ENCODE measurements around the gene CDC42SE2.

CDC42SE2 gene

GRCh38 chr5:131381021-131381420 is 117.2 kb downstream of the CDC42SE2 start:
- H3K4me3 ChIP-seq (replicated peaks; ENCODE audit: insufficient read depth, low read length), result no peak overlapping the region
- no peak for DNase-seq (ENCODE audit: low read depth in 1 of 2, low spot score in 1 of 2)
- H3K27ac ChIP-seq (replicated peaks), result peak overlapping the region; percentile 66
- no peaks in the 10 kb centered on the region for H3K27me3 ChIP-seq (ENCODE audit: insufficient read depth, poor library complexity, severe bottlenecking)
- TF ChIP-seq REST (IDR thresholded peaks at IDR 0.05; ENCODE audit: insufficient replicate concordance, low read depth) (no peak), GABPA (IDR thresholded peaks at IDR 0.05; ENCODE audit: low read depth) (no peak), POLR2AphosphoS5 (IDR thresholded peaks at IDR 0.05; ENCODE audit: low read depth) (no peak), SPI1 (IDR thresholded peaks at IDR 0.05; ENCODE audit: borderline replicate concordance, low read depth) (no peak), CTCF (IDR thresholded peaks at IDR 0.05; ENCODE audit: insufficient read depth, low read length) (no peak)

GRCh38 chr5:131381777-131382176 is 117.9 kb downstream of the CDC42SE2 start:
- no peaks in the 10 kb centered on the region for H3K27me3 ChIP-seq (ENCODE audit: insufficient read depth, poor library complexity, severe bottlenecking)
- DNase-seq (ENCODE audit: low read depth in 1 of 2, low spot score in 1 of 2), result no peak
- no peak for TF ChIP-seq SPI1 (IDR thresholded peaks at IDR 0.05; ENCODE audit: borderline replicate concordance, low read depth)
- TF ChIP-seq REST (IDR thresholded peaks at IDR 0.05; ENCODE audit: insufficient replicate concordance, low read depth), result no peak
- no peak for TF ChIP-seq GABPA (IDR thresholded peaks at IDR 0.05; ENCODE audit: low read depth)
- no peak for TF ChIP-seq CTCF (IDR thresholded peaks at IDR 0.05; ENCODE audit: insufficient read depth, low read length)
- TF ChIP-seq POLR2AphosphoS5 (IDR thresholded peaks at IDR 0.05; ENCODE audit: low read depth), result no peak
- H3K27ac ChIP-seq (replicated peaks), result no peak overlapping the region; the same call in 1 of the 2 replicates
- H3K4me3 ChIP-seq (replicated peaks; ENCODE audit: insufficient read depth, low read length), result no peak overlapping the region

- peak; percentile 7 to 61 for DNase-seq (ENCODE audit: low read depth in 1 of 2, low spot score in 1 of 2)
- TF ChIP-seq CTCF (IDR thresholded peaks at IDR 0.05; ENCODE audit: insufficient read depth, low read length) (peak; percentile 36), POLR2AphosphoS5 (IDR thresholded peaks at IDR 0.05; ENCODE audit: low read depth) (no peak), GABPA (IDR thresholded peaks at IDR 0.05; ENCODE audit: low read depth) (no peak), SPI1 (IDR thresholded peaks at IDR 0.05; ENCODE audit: borderline replicate concordance, low read depth) (no peak), REST (IDR thresholded peaks at IDR 0.05; ENCODE audit: insufficient replicate concordance, low read depth) (no peak)
- H3K4me3 ChIP-seq (replicated peaks; ENCODE audit: insufficient read depth, low read length), result no peak overlapping the region
- H3K27me3 ChIP-seq (ENCODE audit: insufficient read depth, poor library complexity, severe bottlenecking), result no peaks in the 10 kb centered on the region
- no peak overlapping the region for H3K27ac ChIP-seq (replicated peaks)
Observed at GRCh38 chr5:131382407-131383395, 118.8 kb downstream of the CDC42SE2 start.
